Measurements from ENCODE around the gene DDIAS.

DNA sequence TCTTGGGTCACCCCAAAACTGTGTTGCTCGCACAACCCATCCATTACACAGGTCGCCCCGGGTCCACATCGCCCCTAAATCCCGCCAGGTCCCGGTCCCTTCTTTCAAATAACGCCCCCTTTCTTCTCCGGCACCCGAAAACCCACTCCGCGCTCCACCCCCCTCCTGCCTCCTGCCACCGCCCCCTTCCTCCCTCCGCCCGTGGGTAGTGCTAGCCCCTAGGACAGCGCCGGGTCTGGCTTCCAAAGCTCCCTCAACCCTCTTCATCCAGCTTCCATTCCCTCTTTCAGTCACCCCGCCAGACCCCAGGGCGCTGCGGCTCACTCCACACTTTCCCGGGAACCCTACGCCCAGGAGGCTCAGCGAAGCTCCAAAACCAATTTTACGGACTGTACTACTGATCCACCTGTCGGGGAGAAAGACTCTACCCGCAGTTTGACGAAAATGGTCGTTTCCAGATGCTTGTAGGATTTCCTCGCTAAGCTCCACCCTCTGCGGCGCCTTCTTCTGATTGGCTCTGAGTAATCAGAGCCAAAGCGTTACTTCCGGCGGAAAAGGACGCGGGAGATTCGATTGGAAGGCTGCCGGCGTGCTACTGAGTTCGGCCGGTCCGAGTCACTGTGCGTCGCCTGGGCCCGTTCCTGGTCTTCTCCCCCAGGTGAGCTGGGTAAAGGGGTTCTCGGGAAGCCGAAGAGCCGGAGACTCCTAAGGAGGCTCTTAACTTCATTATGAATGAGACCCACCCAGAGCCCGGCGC, at the start of gene DDIAS:
- TF ChIP-seq SUZ12 (IDR thresholded peaks at IDR 0.05; ENCODE audit: extremely low read depth, insufficient read depth, insufficient read length) (no peak), ZNF274 (IDR thresholded peaks at IDR 0.05; ENCODE audit: low read depth, low read length) (no peak), YY1 (IDR thresholded peaks at IDR 0.05; ENCODE audit: insufficient read depth, insufficient read length) (no peak)
